ENCODE results near the gene BRD8. TPM values are rescaled to one million over a fixed set of nuclear protein-coding genes. Genes with fewer than 3 reads are reported as not detected.

Gene BRD8
- total RNA-seq, 2 donors from 2014 or later: 34.7 to 71.7 TPM

DNA sequence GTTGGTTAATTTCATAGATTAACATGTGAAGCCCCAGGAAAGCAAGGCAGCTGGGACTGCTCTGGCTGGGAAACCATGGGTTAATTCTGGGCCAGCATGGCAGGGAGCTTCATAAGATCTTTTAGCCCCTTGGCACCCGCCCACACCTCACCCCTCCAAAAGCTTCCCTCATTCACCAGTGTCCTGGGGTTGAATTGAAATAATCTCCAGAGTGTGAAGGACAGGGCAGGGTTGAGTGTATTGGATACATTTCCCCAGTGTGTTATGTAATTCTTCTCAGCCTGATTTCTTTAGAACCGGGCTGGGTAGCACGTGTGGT, 75.2 kb downstream of the BRD8 start:
- Histone ChIP-seq H3K4me1 (ENCODE audit: control insufficient read depth in 1 of 2, low read depth in 2 of 2) (no peaks in the 10 kb centered on the region), H3K4me3 (no peak overlapping the region), H3K27ac (no peak overlapping the region), H3K27me3 (replicated peaks; ENCODE audit: insufficient read depth) (no peaks in the 10 kb centered on the region), H3K9me3 (no peaks in the 10 kb centered on the region), H3K36me3 (no peaks in the 10 kb centered on the region)
- TF ChIP-seq CTCF (IDR thresholded peaks at IDR 0.05): no peak
- DNase-seq (ENCODE audit: low spot score): no peak
- ATAC-seq (ENCODE audit: insufficient number of reproducible peaks, low FRiP score, low read depth): no peak

- DNase-seq (ENCODE audit: low spot score): no peak
- Histone ChIP-seq H3K9me3 (no peaks in the 10 kb centered on the region), H3K4me3 (no peak overlapping the region), H3K4me1 (ENCODE audit: control insufficient read depth in 1 of 2, low read depth in 2 of 2) (no peaks in the 10 kb centered on the region), H3K27ac (no peak overlapping the region), H3K27me3 (replicated peaks; ENCODE audit: insufficient read depth) (no peaks in the 10 kb centered on the region), H3K36me3 (no peaks in the 10 kb centered on the region)
- no peak for ATAC-seq (ENCODE audit: insufficient number of reproducible peaks, low FRiP score, low read depth)
- TF ChIP-seq CTCF (IDR thresholded peaks at IDR 0.05): no peak
These were observed 75.7 kb downstream of the BRD8 start for GRCh38 chr5:138102454-138103318.

DNA sequence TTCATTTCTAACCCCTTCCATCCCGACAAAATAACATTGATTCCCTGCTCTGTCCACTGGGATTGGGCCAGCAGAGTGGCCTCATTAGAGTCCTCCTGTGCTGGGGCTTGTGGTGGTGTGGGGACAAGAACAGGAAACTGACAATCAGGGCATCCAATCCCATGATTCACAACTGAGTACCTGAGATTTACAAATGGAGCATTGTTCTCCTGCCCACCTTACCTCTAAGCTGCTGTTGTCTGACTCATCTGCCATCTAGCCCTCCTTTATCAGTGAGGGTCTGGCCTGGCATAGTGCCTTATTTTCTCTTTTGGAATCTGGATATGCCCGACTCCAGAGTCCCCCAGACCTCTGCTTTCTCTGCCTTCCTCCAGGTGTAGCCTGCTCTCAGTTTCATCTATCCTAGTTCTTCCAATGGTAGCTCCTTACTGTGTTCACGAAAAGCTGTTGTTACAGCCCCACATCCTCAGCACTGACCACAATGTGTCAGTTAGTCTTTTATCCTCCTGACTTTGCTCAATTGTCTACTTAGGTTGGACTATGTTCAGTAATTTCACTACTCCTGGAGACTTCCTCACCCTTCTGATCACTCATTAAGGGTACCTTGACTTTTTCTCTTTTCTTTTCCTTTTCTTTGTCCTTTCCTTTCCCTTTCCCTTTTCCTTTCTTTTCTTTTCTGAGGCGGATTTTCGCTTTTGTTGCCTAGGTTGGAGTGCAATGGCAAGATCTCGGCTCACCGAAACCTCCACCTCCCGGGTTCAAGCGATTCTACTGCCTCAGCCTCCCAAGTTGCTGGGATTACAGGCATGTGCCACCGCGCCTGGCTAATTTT, 81.2 kb downstream of the BRD8 start:
- Histone ChIP-seq H3K27ac (no peak overlapping the region), H3K27me3 (replicated peaks; ENCODE audit: insufficient read depth) (no peaks in the 10 kb centered on the region), H3K4me3 (no peak overlapping the region), H3K4me1 (ENCODE audit: control insufficient read depth in 1 of 2, low read depth in 2 of 2) (no peaks in the 10 kb centered on the region), H3K36me3 (no peaks in the 10 kb centered on the region), H3K9me3 (no peaks in the 10 kb centered on the region)
- no peak for DNase-seq (ENCODE audit: low spot score)
- ATAC-seq (ENCODE audit: insufficient number of reproducible peaks, low FRiP score, low read depth): no peak
- TF ChIP-seq CTCF (IDR thresholded peaks at IDR 0.05): no peak

DNA sequence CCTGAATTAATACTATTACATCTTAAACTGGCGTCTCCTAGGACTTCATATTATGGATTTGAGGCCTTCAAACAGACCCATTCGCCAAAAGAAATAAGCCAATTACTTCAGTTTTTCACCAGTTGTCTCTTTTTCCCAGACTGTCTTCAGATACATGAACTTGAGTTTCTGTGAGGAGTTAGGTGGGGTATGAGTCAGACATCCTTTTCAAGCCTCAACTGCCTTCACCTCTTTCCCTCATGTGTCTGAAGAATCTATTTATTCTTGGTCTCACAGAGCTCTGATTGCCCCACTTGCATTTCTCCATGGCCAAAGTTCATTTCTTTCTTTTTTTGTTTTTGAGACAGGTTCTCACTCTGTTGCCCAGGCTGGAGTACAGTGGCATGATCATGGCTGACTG, 82.1 kb downstream of the BRD8 start:
- Histone ChIP-seq H3K4me1 (ENCODE audit: control insufficient read depth in 1 of 2, low read depth in 2 of 2) (no peaks in the 10 kb centered on the region), H3K36me3 (no peaks in the 10 kb centered on the region), H3K27me3 (replicated peaks; ENCODE audit: insufficient read depth) (no peaks in the 10 kb centered on the region), H3K27ac (no peak overlapping the region), H3K9me3 (no peaks in the 10 kb centered on the region), H3K4me3 (no peak overlapping the region)
- ATAC-seq (ENCODE audit: insufficient number of reproducible peaks, low FRiP score, low read depth) (no peak), DNase-seq (ENCODE audit: low spot score) (no peak)
- no peak for TF ChIP-seq CTCF (IDR thresholded peaks at IDR 0.05)

DNA sequence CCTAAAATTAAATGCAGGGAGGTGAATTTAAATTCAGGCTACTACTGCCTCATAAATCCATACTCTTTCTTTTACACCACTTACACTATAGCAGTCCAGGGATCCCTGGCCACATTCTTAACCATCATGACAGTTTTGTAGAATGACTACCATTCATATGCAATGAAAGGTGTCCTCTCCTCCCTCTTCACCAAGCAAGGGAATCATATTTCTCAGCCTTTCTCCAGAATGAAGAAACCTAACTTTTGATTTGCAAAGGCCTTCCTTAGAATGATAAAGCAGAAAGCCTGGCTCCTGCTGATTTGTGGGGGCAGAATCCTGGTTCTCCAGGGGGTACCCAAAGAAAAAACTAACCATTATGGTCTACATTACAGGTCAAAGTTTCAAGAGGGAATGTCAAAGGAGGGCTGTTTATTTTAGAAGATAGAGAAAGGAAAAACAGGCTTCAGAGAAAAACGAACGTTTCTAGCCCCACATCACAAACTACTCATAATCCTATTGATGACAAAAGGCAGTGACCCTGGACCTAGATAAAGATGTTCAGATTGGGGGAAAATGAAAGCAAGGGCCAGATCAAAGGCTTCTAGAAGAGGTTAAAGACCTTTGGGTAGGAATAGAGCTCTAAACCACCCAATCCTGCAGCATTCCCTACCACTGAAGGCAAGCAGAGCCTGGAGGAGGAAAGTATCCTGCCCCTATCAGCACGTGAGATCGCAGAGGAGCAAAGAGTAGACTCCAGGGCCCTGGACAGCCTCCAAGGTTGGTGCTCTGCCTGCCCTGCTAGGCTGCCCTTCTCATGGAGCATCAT, 83.1 kb downstream of the BRD8 start:
- no peaks in the 10 kb centered on the region for H3K9me3 ChIP-seq
- no peak overlapping the region for H3K4me3 ChIP-seq
- DNase-seq (ENCODE audit: low spot score) (no peak), ATAC-seq (ENCODE audit: insufficient number of reproducible peaks, low FRiP score, low read depth) (no peak)
- no peaks in the 10 kb centered on the region for H3K27me3 ChIP-seq (replicated peaks; ENCODE audit: insufficient read depth)
- H3K36me3 ChIP-seq: no peaks in the 10 kb centered on the region
- no peak overlapping the region for H3K27ac ChIP-seq
- no peaks in the 10 kb centered on the region for H3K4me1 ChIP-seq (ENCODE audit: control insufficient read depth in 1 of 2, low read depth in 2 of 2)
- TF ChIP-seq CTCF (IDR thresholded peaks at IDR 0.05): no peak

Data from thoracic aorta (tissue), 2 donors.